GM12873 (cell line): ENCODE results near the gene VAPA.

Experiments
- TF ChIP-seq, protein P1 (sequence below): IDR thresholded peaks from 2 replicates; pipeline ENCODE4 v1.5.1; 2012; ENCODE audit warnings: low read depth, mild to moderate bottlenecking, moderate library complexity, low read length, control low read depth; ENCODE audit not compliant: insufficient read depth; ENCODE audit errors: missing control alignments

VAPA gene

DNA sequence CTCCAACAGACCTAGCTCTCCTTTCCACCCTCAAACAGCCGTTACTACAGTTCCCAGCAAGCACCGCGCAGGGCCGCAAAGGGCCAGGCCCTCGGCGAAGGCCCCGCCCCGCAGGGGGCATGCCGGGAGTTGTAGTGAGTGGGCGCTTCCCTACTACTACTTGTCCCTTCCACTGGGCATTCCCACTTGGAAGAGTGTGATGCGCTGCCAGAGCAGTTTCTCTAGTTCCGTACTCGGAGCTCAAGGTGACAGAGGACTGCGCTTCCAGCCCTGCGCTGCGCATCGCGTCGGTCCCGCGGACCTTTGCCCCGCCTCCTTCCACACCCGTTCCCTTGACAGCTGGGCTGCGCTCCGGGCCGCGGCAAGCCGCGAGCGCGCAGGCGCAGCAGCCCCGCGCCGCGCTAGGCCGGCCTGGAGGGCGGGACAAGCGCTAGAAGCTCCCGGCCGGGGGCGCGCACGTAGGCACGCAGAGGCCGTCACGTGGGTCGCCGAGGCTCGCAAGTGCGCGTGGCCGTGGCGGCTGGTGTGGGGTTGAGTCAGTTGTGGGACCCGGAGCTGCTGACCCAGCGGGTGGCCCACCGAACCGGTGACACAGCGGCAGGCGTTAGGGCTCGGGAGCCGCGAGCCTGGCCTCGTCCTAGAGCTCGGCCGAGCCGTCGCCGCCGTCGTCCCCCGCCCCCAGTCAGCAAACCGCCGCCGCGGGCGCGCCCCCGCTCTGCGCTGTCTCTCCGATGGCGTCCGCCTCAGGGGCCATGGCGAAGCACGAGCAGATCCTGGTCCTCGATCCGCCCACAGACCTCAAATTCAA, at the start of gene VAPA:
Gene VAPA (plus strand): TSS at position 491 of the 808 bp plus-strand sequence. CDS start 241 bp downstream, at position 732.
- TF ChIP-seq, protein P1, sequence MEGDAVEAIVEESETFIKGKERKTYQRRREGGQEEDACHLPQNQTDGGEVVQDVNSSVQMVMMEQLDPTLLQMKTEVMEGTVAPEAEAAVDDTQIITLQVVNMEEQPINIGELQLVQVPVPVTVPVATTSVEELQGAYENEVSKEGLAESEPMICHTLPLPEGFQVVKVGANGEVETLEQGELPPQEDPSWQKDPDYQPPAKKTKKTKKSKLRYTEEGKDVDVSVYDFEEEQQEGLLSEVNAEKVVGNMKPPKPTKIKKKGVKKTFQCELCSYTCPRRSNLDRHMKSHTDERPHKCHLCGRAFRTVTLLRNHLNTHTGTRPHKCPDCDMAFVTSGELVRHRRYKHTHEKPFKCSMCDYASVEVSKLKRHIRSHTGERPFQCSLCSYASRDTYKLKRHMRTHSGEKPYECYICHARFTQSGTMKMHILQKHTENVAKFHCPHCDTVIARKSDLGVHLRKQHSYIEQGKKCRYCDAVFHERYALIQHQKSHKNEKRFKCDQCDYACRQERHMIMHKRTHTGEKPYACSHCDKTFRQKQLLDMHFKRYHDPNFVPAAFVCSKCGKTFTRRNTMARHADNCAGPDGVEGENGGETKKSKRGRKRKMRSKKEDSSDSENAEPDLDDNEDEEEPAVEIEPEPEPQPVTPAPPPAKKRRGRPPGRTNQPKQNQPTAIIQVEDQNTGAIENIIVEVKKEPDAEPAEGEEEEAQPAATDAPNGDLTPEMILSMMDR: no peak

GRCh38 chr18:9865764-9866490, 47.9 kb upstream of the VAPA start:
- TF ChIP-seq, protein P1: no peak

- TF ChIP-seq, protein P1: no peak
These were observed 47.2 kb upstream of the VAPA start for GRCh38 chr18:9866627-9867026.

GRCh38 chr18:9867071-9867594, 46.7 kb upstream of the VAPA start:
- TF ChIP-seq, protein P1: no peak

- TF ChIP-seq, protein P1: no peak
These were observed 44.7 kb upstream of the VAPA start for GRCh38 chr18:9868857-9869714.

- TF ChIP-seq, protein P1: no peak
These were observed 43.9 kb upstream of the VAPA start for GRCh38 chr18:9869715-9870430.
